Jurkat, Clone E6-1 (cell line): Measurements from ENCODE around the gene ACTR3C.
"Not testable (repeated sequence)": the region's sequence is repeated elsewhere in the genome, so short reads cannot be mapped to it uniquely, and the experiment has no call there.

ENCODE experiments used
- DNase-seq: peaks from one replicate; pipeline ENCODE4 v3.0.0-alpha.2; 2011; ENCODE audit warnings: low read depth, low spot score
- H3K4me3 ChIP-seq: 2 replicates; pipeline ENCODE4 v1.5.1; 2011; ENCODE audit warnings: mild to moderate bottlenecking, low read length, control low read depth, moderate library complexity

Gene ACTR3C

DNA sequence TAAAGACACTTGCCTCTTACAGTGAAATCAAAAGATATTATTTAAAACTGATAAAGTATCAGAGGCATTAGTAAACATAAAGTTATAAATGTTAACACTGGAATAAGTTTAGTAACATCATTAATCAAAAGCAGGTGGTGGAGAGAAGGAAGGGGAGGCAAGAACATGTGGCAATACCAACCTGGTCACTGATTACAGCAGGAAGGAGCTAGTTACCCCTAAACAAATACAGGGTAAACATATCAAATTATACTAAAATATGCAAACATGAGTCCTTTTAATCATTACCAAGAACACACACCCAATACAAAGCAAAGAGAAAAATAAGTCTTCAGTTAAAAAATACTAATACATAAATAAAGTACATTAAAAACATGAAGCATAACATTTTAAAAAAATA lies 25.4 kb downstream of the ACTR3C start:
- DNase-seq, H3K4me3 ChIP-seq: not testable (repeated sequence)

DNA sequence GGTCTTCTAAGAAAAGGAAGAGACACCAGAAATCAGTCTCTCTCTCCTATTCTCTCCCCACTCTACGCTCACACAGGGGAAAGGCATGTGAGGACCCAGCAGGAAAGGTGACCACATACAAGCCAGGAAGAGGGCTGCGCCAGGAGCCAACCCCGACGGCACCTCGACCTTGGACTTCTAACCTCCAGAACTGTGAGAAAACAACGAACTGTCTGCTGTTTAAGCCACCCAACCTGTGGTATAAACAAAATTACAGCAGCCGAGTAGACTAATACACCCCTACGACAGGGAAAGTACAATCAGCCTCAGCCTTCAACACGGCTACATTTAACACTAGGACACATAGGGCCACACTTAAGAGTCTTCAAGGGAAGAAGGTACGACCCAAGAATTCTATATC lies 26.5 kb downstream of the ACTR3C start:
- not testable (repeated sequence) for H3K4me3 ChIP-seq

DNA sequence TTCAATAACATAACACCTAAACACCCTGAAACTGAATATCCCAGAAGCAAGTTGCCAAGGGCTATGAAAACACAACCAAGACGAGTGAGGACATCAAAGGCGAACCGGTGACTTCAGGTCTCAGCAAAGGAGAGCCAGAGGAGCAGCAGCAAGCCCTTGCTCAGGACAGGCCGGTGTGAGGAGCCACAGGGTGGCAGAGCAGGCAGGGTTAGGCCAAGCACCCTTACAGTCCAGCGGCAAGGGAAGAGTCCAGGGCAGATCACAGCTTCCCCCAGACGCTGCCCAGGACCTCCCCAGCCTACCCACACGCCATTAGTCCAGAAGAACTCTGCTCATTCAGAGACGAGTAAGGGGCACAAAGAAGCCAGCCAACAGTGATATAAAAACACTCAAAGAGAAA lies 27.7 kb downstream of the ACTR3C start:
- H3K4me3 ChIP-seq, DNase-seq: not testable (repeated sequence)

More for the DNA sequence above, 26.5 kb downstream of the ACTR3C start:
- DNase-seq: not testable (repeated sequence)

DNA sequence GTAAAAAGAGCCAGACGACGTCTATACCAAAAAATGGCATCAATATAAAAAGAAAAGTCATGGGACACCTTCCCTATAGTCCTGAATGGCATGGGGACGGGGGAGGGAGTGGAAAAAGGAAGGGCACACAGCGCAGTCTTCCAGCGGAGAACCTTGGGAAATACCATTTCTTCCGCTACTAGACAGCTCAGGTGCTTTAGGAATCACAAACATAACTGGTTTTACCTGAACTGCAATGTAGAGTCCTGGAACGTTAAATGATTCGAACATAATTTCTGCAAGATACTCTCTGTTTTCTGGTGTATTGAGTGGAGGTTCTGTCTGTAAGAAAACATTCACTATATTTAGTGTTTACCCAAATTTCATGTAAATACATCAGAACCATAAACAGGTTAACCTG lies 28.3 kb downstream of the ACTR3C start:
- H3K4me3 ChIP-seq, DNase-seq: not testable (repeated sequence)

DNA sequence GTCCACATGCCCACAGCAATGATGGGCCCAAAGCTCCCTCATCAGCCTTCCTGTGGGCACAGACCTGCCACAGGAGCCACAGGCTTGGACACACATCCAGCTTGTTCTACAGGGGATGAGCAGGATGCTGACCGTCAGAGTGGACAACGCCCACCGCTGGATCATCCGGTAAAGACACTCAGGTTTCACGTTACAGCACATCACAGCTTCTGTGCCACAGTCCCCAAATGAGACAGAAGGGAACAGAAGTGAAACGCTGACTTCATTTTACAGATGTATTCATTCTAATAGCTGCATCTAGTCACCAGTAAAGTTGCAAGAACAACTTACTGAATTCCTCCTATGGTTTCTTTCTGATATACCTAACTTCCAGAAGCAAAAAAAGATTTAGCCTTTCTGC lies 33.0 kb downstream of the ACTR3C start:
- H3K4me3 ChIP-seq, DNase-seq: not testable (repeated sequence)

DNA sequence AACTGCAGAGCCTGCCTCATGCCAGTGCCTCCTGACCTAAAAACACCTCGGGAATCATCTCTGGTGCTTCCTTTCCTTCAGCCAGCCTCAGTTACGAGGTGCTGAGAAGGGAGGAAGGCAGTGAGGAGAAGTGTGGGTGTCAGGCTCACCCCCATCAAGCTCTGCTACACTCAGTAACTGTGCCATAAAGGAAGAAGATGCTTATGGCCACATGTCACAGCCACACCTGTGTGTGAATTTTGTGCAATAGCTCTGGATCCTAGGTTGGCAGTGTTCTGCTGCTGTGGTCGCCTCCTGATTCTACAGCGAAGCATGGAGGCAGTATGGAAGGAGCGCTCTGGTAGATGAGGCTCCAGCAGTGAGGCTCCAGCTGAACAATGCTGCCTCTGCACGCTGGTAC lies 34.5 kb downstream of the ACTR3C start:
- DNase-seq, H3K4me3 ChIP-seq: not testable (repeated sequence)

DNA sequence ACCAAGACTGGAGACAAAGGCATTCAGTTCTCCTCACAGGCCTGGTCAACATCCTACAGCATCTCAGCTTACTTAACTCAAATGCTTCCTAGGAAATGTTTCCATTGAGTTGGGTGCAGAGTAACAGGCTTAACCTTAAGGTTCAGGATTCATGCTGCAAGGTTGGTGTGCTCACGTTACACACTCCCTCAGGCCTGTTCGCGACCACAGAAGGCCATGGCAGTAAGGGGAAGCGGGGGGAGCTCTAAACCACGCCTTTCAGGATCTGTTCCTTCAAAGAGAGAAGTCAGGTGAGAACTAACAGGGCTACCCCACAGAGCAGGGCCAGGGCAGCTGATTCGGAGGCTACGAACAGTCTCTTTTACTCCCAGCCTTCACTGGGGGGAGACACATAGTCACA lies 35.5 kb downstream of the ACTR3C start:
- not testable (repeated sequence) for DNase-seq, H3K4me3 ChIP-seq

DNA sequence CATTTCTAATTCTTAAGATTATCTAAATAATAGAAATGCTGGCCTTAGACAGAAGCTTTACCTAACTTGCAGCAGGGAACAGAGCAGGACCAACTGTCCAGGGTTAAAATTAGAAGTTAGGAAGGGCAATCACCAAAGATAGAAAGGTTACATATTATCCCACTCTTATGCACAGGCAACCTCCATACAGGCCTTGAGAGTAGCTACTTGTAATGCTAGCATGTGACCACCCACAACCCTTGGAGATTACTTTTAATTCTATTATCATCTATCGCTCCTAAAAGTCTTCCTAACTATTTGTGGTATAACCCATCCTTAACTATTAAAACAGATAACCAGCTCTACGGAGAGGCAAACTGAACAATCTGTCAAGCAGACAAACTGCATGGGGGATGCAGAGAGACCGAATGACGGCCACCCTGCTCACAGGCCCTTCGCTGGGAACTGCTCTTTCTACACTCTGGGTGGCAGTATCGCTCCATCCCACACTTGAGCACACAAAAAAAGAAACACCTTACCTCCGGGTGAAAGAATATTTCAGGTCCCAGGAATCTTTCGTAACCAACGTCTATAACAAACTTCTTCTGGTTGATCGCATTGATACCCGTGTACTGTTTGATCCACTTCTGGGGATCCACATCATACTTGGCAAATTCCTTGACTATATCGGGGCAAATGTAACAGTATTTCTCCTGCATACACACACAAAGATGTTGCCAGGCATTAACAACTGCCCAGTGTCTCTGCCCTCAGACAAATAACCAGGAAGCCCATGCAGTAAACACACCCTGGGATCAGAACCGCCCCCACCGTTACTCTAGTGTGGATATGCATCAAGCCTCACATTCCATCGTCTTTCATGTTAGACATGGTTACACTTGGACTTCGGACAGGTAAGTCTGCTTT lies 37.2 kb downstream of the ACTR3C start:
- H3K4me3 ChIP-seq, DNase-seq: not testable (repeated sequence)

DNA sequence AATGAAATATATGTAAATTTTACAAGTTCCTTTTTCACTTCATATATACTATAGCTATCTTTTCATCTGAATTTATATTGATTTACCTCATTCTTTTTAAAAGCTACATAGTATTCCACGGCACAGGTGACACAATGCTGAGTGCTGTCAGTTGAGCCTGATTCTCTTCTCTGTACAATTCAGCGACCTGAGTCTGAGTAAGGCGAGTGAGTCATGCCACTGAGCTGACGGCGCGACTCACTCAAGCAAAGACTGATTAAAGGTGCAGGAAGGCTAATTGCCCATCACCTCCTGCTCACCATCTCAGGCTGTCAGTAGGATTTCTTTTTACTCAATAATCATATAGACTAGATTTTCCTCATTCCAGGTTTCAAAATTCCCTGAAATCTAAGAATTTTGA lies 39.7 kb downstream of the ACTR3C start:
- DNase-seq, H3K4me3 ChIP-seq: not testable (repeated sequence)

DNA sequence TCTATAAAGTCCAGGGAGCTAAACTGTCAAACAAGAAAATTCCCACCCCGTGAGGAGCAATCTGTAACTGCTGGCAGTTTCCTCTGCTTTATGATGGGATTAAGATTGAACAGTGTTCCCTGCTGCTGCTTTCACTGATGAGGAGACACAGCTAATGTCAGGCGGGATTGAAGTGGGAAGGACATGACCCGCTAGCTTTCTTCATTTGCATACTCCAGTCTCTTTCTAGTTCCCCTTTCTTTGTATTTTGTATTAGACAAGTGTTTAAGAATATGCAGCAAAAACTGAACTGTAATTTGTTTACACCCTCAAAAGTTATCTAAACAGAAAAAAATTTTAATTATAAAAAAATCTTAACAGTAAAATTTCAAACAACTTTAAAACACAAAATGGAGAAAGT lies 40.2 kb downstream of the ACTR3C start:
- DNase-seq, H3K4me3 ChIP-seq: not testable (repeated sequence)

DNA sequence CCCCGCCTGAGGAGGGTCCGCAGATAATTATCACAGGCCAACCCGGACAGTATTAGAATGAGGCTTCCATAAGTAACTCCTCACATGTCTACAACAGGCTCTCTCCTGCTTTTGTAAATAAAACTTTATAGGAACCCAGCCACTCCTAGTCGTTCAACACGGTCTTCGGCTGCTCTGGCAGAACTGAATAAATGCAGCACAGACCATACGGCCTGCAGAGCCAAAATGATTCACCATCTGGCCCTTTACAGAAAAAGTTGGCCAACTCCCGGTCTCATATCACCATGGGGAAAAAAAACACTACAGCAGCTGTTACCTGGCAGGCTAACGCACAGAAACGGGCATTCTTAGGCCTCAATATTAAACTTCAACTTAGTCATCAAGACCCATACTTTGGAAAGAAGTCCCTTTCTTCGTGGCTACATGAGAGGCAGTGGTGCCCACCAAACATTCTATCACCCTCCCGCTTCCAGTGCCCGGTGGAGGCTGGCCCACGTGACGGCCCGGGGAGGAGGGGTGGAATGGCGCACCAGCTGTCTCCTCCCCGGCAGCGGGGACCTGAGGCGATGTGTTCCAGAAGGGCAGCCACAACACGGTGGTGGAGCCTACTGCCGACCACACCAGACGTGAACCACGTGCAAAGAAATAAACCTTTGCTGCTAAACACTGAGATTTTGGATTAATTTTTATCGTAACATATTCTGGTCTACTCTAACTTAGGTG lies 41.5 kb downstream of the ACTR3C start:
- DNase-seq: not testable (repeated sequence)

DNA sequence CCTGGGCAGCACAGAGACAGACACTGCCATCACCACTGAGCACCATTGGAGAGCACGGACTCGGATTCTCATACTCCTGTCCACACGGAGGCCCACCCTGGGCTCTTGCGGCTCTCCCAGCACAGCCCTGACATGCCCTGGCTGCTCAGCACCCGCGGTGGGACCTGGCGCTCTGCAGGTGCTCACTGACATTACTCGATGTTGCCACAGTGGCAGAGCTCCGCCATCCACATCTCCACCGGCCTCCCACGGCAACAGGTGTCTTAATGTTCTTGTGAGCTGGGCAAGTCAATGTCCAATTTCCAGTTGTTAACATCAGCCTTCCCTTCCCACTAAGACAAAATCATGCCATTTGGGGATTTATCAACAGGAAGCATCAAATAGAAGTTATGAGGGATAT lies 45.0 kb downstream of the ACTR3C start:
- H3K4me3 ChIP-seq, DNase-seq: not testable (repeated sequence)

More for the DNA sequence above, 41.5 kb downstream of the ACTR3C start:
- not testable (repeated sequence) for H3K4me3 ChIP-seq

DNA sequence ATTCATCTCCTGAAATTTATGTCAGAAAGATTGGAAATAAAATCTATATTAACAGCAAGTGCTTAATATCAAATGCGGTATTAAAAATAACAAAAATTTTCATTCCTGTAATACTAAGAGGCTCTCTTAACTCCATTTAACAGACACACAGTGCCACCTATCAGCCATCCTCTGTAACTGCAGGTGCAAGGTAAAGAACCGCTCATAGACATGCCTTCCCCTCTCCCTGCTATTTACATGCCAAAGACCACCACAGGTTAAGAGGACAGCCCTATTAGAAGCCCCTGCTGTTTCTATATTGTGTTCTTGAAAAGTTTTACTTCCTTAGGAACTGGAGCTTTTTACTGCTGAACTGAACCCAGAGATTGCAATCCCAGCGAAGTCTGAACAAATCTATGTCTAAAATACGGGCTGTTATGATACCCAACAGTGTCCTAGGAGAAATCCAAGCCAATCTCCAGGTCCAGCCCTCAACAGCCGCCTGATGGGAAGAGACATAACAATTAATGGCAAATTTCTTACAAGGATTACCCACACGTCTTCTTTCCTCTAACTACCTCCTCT lies 47.1 kb downstream of the ACTR3C start:
- not testable (repeated sequence) for H3K4me3 ChIP-seq
- peak; percentile 18 for DNase-seq

DNA sequence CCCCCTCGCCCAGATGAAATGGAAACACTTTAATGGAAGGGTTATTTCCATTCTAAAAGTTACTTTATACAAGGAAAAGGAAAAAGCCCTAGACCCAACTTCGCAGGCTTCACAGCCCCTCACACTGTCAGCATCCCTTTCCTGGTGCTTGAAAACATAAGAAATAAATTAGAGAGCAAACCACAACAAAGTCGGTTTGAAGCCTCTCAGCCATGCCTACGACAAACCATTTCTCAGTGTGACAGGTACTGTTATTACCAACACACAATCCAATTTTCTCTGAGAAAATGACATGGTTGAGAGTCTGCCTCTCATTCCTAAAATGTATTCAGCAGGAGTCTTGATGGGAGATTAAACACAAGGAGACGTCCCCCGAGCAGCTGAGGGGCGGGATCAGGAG lies 51.4 kb downstream of the ACTR3C start:
- not testable (repeated sequence) for H3K4me3 ChIP-seq, DNase-seq

DNA sequence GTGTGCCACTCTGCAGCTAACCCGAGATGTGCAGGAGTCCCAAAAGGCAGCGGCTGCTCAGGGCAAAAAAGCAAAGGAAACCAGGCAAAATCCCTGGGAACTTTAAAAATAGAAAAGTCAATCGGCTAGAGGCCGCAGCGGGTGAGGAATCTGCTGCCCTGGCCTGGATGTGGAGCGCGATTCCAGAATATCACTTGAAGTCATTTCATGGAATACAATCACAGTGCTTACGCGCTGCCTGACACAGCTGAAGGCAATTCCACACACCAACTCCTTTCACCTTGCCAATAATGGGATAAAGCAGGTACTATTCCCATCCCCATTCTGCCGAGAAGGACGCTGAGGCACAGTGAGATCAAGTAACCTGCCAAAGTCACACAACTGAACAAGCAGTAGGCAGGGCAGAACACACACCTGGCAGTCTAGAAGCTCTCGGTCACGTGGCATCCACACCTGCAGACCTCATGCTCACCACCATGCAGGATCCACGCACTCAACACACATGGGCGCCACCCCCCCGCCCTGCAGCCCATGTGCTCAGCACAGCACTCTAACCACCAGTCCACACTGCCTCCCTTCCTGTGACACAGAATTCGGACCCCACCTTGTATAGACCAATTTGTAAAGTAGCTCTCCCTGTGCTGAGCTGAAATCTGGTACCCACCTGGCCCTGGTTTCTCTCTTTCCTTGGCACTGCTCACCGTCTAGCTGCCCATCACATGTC lies 53.1 kb downstream of the ACTR3C start:
- not testable (repeated sequence) for H3K4me3 ChIP-seq

DNA sequence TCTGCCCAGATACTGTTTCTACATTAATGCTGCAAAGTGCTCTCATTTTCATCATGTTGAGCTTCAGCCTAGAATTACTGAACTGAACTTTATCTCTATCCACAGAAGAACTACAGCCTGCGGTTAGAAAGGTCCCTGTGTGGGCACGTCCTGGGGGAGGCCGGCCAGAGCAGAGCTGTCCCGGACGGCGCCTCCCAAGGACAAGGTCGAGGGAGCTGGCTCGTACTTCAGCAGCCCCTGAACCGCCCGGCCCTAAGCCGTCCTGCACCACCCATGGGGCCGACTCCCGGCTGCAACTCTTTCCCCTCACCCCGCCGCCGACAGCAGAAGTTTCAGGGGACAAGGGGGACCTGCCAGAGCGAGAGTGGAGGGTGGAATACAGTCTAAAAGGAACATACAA lies 54.5 kb downstream of the ACTR3C start:
- not testable (repeated sequence) for DNase-seq, H3K4me3 ChIP-seq

More for the DNA sequence above, 53.1 kb downstream of the ACTR3C start:
- DNase-seq: not testable (repeated sequence)

DNA sequence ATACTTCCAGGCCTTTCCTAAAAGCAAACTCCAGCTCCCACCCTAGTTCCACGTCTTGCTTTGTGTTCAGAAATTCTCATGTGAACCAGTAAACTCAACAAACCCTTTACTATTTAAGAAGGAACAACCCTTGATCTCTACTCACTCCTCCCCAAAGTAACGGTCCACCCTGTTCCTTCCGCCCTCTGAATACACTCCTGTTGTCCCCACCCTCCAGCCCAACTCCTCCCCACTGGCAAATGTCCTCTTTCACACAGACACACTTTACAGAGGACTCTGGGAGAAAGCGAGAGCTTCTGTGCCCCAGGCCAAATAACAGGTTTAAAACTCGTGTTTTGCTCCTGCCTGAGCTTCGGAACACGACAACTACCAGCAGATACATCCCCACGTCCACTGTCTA lies 55.1 kb downstream of the ACTR3C start:
- not testable (repeated sequence) for H3K4me3 ChIP-seq, DNase-seq

DNA sequence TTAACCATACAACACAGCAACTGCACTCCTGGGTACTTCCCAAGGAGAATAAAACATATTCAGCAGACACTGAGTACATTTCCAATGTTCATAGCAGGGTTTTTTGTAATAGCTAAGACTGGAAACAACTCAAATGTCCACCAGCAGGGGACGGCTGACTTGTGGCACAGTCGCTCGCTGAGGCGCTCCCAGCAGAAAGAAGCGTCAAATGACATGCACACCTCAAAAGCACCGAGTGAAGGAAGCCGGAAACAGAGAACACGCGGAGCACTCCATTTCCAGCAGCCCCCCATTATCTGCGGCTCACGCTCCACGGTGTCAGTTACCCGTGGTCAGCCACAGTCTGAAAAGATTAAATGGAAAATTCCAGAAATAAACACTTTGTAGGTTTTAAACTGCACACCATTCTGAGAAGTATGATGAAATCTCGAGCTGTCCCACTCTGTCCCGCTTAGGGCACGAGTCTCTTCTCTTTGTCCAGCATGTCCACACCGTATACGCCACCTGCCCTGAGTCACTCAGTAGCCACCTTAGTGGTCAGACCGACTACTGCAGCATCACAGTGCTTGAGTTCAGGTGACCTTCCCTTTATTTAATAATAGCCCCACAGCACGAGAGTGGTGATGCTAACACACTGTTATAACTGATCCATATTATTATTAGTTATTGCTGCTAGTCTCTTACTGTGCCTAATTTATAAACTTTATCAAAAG lies 56.2 kb downstream of the ACTR3C start:
- DNase-seq, H3K4me3 ChIP-seq: not testable (repeated sequence)

DNA sequence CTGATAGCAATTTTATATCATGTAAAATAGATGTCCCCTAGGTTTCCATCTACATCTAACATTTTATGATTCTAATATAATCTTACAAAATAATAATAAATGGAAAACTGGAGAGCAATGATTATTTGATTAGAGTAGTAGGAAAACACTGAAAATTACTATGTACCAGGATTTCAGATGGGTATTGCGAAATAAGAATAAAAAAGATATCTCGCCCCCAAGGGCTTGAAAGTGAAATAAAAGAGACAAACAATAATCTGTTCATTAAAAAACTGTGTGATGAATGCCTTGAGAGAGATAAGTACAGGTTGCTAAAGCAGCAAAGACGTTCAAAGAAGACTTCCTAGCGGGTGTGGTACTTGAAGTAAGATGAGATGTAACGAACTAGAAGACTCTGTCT lies 60.7 kb downstream of the ACTR3C start:
- not testable (repeated sequence) for H3K4me3 ChIP-seq, DNase-seq
